GM23338 (cell line): ENCODE results near the gene PTPN5. TPM values are rescaled to one million over a fixed set of nuclear protein-coding genes. Genes with fewer than 3 reads are reported as not detected.

Experiments used
- ATAC-seq: fragments of 200-7000 bp; cut with Tn5 transposase; 3 replicates; pipeline ENCODE4 v1.9.1; 2020
- DNase-seq: peaks from one replicate; pipeline ENCODE4 v3.0.0-alpha.2; 2015; ENCODE audit warnings: low spot score
- H2AFZ ChIP-seq: fragments of 200-600 bp; sonication (generic); 2 replicates; pipeline ENCODE4 v1.8.0; 2016; ENCODE audit warnings: antibody characterized with exemption, mild to moderate bottlenecking, moderate library complexity
- H3F3A ChIP-seq: fragments of 200-600 bp; sonication (generic); replicated peaks from 2 replicates; pipeline ENCODE4 v1.8.0; 2017; ENCODE audit warnings: antibody characterized with exemption, mixed run types, low read depth
- H3K27ac ChIP-seq: fragments of 200-600 bp; sonication (generic); 2 replicates; pipeline ENCODE4 v1.6.1; 2016; ENCODE audit warnings: low read depth
- H3K27me3 ChIP-seq: fragments of 200-600 bp; sonication (generic); 2 replicates; pipeline ENCODE4 v1.8.0; 2016; ENCODE audit warnings: mild to moderate bottlenecking, mixed run types, moderate library complexity; ENCODE audit not compliant: insufficient read depth
- H3K36me3 ChIP-seq: fragments of 200-600 bp; sonication (generic); 2 replicates; pipeline ENCODE4 v1.8.0; 2016; ENCODE audit warnings: mild to moderate bottlenecking; ENCODE audit not compliant: insufficient read depth
- H3K4me1 ChIP-seq: fragments of 200-600 bp; sonication (generic); 2 replicates; pipeline ENCODE4 v1.8.0; 2016; ENCODE audit warnings: mild to moderate bottlenecking, moderate library complexity; ENCODE audit not compliant: insufficient read depth
- H3K4me2 ChIP-seq: fragments of 200-600 bp; sonication (generic); 2 replicates; pipeline ENCODE4 v1.7.1; 2017; ENCODE audit warnings: mixed run types
- H3K4me3 ChIP-seq: fragments of 200-600 bp; sonication (generic); 2 replicates; pipeline ENCODE4 v1.6.1; 2016; ENCODE audit warnings: mixed run types
- H3K79me2 ChIP-seq: fragments of 200-600 bp; sonication (generic); replicated peaks from 2 replicates; pipeline ENCODE4 v1.8.0; 2017; ENCODE audit warnings: mild to moderate bottlenecking; ENCODE audit not compliant: insufficient read depth
- H3K9me2 ChIP-seq: fragments of 200-600 bp; sonication (generic); 2 replicates; pipeline ENCODE4 v1.8.0; 2017; ENCODE audit not compliant: insufficient read depth
- H4K20me1 ChIP-seq: fragments of 200-600 bp; sonication (generic); replicated peaks from 2 replicates; pipeline ENCODE4 v1.8.0; 2017; ENCODE audit warnings: mild to moderate bottlenecking; ENCODE audit not compliant: insufficient read depth
- H3K27ac Mint-ChIP-seq: 2 replicates; pipeline ENCODE4 v1.8.0; 2020; ENCODE audit warnings: inconsistent platforms, mild to moderate bottlenecking, moderate library complexity, mixed read lengths
- H3K27me3 Mint-ChIP-seq: 3 replicates; pipeline ENCODE4 v1.8.0; 2022; ENCODE audit warnings: low read depth, mild to moderate bottlenecking, moderate library complexity, mixed read lengths, inconsistent platforms; ENCODE audit not compliant: insufficient read depth, poor library complexity
- H3K36me3 Mint-ChIP-seq: 3 replicates; pipeline ENCODE4 v1.8.0; 2021; ENCODE audit warnings: low read depth, mild to moderate bottlenecking, inconsistent platforms, moderate library complexity, mixed read lengths
- H3K4me1 Mint-ChIP-seq: 3 replicates; pipeline ENCODE4 v1.8.0; 2020; ENCODE audit warnings: mild to moderate bottlenecking, inconsistent platforms, mixed read lengths
- H3K4me3 Mint-ChIP-seq: 3 replicates; pipeline ENCODE4 v1.8.0; 2021; ENCODE audit warnings: moderate library complexity, mild to moderate bottlenecking, inconsistent platforms, mixed read lengths
- H3K9me3 Mint-ChIP-seq: 3 replicates; pipeline ENCODE4 v1.8.0; 2020; ENCODE audit warnings: moderate library complexity, mild to moderate bottlenecking, inconsistent platforms, mixed read lengths
- CREB1 ChIP-seq: fragments of 250-450 bp; sonication (Bioruptor Pico); IDR thresholded peaks from 2 replicates; pipeline ENCODE4 v1.5.0; 2020; ENCODE audit warnings: low read depth, mild to moderate bottlenecking, moderate library complexity
- EZH2 ChIP-seq: fragments of 200-600 bp; sonication (generic); IDR thresholded peaks from one replicate; pipeline ENCODE4 v1.8.0; 2017; ENCODE audit warnings: antibody characterized with exemption, mild to moderate bottlenecking, low read depth; ENCODE audit not compliant: unreplicated experiment
- EZH2phosphoT487 ChIP-seq: fragments of 200-600 bp; sonication (generic); IDR thresholded peaks from one replicate; pipeline ENCODE4 v1.8.1; 2018; ENCODE audit warnings: antibody characterized with exemption; ENCODE audit not compliant: unreplicated experiment
- JUNB ChIP-seq: IDR thresholded peaks from one replicate; pipeline ENCODE4 v1.6.1; 2016; ENCODE audit warnings: antibody characterized with exemption; ENCODE audit not compliant: unreplicated experiment
- NANOG ChIP-seq: IDR thresholded peaks from 2 replicates; pipeline ENCODE4 v1.6.1; 2016; ENCODE audit warnings: antibody characterized with exemption, borderline replicate concordance
- POLR2AphosphoS5 ChIP-seq: IDR thresholded peaks from 2 replicates; pipeline ENCODE4 v1.6.1; 2016; ENCODE audit warnings: antibody characterized with exemption, low read depth
- STAT1 ChIP-seq: IDR thresholded peaks from one replicate; pipeline ENCODE4 v1.6.1; 2016; ENCODE audit warnings: antibody characterized with exemption; ENCODE audit not compliant: unreplicated experiment
- ZNF114 ChIP-seq: fragments of 250-450 bp; sonication (Bioruptor Pico); IDR thresholded peaks from 2 replicates; pipeline ENCODE4 v1.5.0; 2020; ENCODE audit warnings: mild to moderate bottlenecking, moderate library complexity
- ZNF331 ChIP-seq: fragments of 250-450 bp; sonication (Bioruptor Pico); IDR thresholded peaks from 2 replicates; pipeline ENCODE4 v1.5.0; 2020; ENCODE audit warnings: low read depth, mild to moderate bottlenecking, moderate library complexity
- polyA plus RNA-seq: library from polyadenylated mRNA; unstranded; fragments of >200 nt; fragmentation: Nextera tagmentation; extraction: Ambion mirVana; gene quantifications from 2 replicates; pipeline ENCODE4 v1.2.1, GENCODE V29; 2016
- total RNA-seq: library from RNA; depleted of rRNA; stranded (reverse); fragments of >200 nt; shearing (Covaris generic); gene quantifications from 2 replicates; pipeline ENCODE4 v1.2.3, GENCODE V29; 2014
- TF ChIP-seq, protein P1 (sequence below), 2 experiments: fragments of 200-600 bp in 1 of 2; sonication (generic) in 1 of 2; conservative IDR thresholded peaks; 2 replicates each; pipeline versions ENCODE4 v1.5.1 to v1.6.1; 2016 to 2017; ENCODE audit warnings: antibody characterized with exemption in 2 of 2, low read depth in 2 of 2, mild to moderate bottlenecking in 2 of 2, moderate library complexity in 1 of 2
- TF ChIP-seq, protein P2 (sequence below): IDR thresholded peaks from 2 replicates; pipeline ENCODE4 v1.6.1; 2016; ENCODE audit warnings: antibody characterized with exemption
- TF ChIP-seq, protein P3 (sequence below): IDR thresholded peaks from one replicate; pipeline ENCODE4 v1.6.1; 2018; ENCODE audit warnings: antibody characterized with exemption; ENCODE audit not compliant: unreplicated experiment

Gene PTPN5
- total and polyA plus RNA-seq, 2 experiments from 2014 or later = 3.7 to 5.7 TPM

DNA sequence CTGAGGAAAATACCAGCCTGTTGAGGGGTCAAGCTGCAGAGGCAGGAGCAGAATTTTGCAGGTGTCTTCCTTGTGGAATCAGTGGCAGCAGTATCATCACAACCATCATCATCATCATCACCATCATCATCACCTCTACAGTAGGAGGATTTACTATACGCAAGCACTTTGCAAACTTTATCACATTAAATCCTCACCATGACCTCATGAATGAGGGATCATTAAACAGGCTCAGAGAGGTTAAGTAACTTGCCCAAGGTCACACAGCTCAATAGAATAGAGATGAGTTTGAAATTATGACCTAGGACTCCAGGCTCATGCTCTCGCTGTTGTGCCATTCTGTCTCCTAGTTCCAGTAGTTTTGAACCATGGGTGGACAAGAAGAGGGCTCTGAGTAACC is 25.6 kb downstream of the PTPN5 start:
- no peak overlapping the region for H2AFZ ChIP-seq
- no peak overlapping the region for H3K27ac ChIP-seq
- Mint-ChIP-seq H3K4me3 (no peak overlapping the region), H3K9me3 (no peaks in the 10 kb centered on the region), H3K4me1 (peaks cover 15% of the 10 kb centered on the region), H3K27me3 (peaks cover 8% of the 10 kb centered on the region), H3K36me3 (peaks cover 2% of the 10 kb centered on the region; the same call in 1 of the 3 replicates), H3K27ac (no peak overlapping the region)
- no peak overlapping the region for H3K4me2 ChIP-seq
- H3K4me1 ChIP-seq = peaks cover 10% of the 10 kb centered on the region; the same call in 1 of the 2 replicates
- TF ChIP-seq NANOG (no peak), POLR2AphosphoS5 (no peak)
- H4K20me1 ChIP-seq = no peaks in the 10 kb centered on the region
- no peaks in the 10 kb centered on the region for H3F3A ChIP-seq
- no peak overlapping the region for H3K4me3 ChIP-seq
- H3K36me3 ChIP-seq = no peaks in the 10 kb centered on the region
- no peaks in the 10 kb centered on the region for H3K9me2 ChIP-seq
- no peaks in the 10 kb centered on the region for H3K79me2 ChIP-seq
- ATAC-seq = no peak
- no peaks in the 10 kb centered on the region for H3K27me3 ChIP-seq
- no peak for DNase-seq

DNA sequence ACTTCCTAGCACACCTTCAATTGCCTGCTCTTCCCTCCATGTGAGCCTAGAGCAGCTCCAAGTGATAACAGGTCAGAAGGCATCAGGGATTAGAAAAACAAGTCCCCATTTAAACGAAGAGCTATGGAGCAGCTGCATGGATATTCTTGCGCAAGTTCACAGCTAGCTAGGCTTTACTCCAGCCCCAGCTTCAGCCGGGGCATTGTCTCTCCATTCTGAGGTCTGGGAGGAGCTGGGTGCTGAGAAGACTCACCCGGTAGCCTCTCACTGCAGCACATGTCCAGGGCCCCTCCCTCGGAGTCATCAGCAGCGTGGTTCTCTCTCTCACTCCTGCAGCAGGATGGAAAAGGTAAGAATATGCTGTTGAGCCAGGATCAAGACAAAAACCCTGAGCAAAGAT is 26.0 kb downstream of the PTPN5 start:
- Histone ChIP-seq H3K4me3 (no peak overlapping the region), H3K36me3 (no peaks in the 10 kb centered on the region), H3F3A (no peaks in the 10 kb centered on the region), H3K79me2 (no peaks in the 10 kb centered on the region), H3K27ac (no peak overlapping the region), H3K4me1 (peaks cover 10% of the 10 kb centered on the region; the same call in 1 of the 2 replicates), H3K9me2 (no peaks in the 10 kb centered on the region), H3K27me3 (no peaks in the 10 kb centered on the region), H4K20me1 (no peaks in the 10 kb centered on the region), H3K4me2 (no peak overlapping the region), H2AFZ (no peak overlapping the region)
- H3K9me3 Mint-ChIP-seq = no peaks in the 10 kb centered on the region
- peaks cover under 1% of the 10 kb centered on the region; the same call in 1 of the 3 replicates for H3K36me3 Mint-ChIP-seq
- DNase-seq (no peak), ATAC-seq (no peak)
- H3K4me1 Mint-ChIP-seq = peaks cover 13% of the 10 kb centered on the region
- no peak overlapping the region for H3K27ac Mint-ChIP-seq
- peaks cover 6% of the 10 kb centered on the region for H3K27me3 Mint-ChIP-seq
- H3K4me3 Mint-ChIP-seq = no peak overlapping the region
- TF ChIP-seq ZNF331 (CRISPR knock-in tag) = no peak
- TF ChIP-seq NANOG = no peak
- TF ChIP-seq EZH2phosphoT487 = no peak
- TF ChIP-seq, protein P1, sequence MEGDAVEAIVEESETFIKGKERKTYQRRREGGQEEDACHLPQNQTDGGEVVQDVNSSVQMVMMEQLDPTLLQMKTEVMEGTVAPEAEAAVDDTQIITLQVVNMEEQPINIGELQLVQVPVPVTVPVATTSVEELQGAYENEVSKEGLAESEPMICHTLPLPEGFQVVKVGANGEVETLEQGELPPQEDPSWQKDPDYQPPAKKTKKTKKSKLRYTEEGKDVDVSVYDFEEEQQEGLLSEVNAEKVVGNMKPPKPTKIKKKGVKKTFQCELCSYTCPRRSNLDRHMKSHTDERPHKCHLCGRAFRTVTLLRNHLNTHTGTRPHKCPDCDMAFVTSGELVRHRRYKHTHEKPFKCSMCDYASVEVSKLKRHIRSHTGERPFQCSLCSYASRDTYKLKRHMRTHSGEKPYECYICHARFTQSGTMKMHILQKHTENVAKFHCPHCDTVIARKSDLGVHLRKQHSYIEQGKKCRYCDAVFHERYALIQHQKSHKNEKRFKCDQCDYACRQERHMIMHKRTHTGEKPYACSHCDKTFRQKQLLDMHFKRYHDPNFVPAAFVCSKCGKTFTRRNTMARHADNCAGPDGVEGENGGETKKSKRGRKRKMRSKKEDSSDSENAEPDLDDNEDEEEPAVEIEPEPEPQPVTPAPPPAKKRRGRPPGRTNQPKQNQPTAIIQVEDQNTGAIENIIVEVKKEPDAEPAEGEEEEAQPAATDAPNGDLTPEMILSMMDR (conservative IDR thresholded peaks at IDR 0.05; ENCODE audit: low read depth in 2 of 2) = no peak
- TF ChIP-seq STAT1 = no peak
- TF ChIP-seq CREB1 = no peak
- TF ChIP-seq EZH2 = no peak
- TF ChIP-seq JUNB = no peak
- TF ChIP-seq, protein P2, sequence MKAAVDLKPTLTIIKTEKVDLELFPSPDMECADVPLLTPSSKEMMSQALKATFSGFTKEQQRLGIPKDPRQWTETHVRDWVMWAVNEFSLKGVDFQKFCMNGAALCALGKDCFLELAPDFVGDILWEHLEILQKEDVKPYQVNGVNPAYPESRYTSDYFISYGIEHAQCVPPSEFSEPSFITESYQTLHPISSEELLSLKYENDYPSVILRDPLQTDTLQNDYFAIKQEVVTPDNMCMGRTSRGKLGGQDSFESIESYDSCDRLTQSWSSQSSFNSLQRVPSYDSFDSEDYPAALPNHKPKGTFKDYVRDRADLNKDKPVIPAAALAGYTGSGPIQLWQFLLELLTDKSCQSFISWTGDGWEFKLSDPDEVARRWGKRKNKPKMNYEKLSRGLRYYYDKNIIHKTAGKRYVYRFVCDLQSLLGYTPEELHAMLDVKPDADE = no peak
- TF ChIP-seq, protein P3, sequence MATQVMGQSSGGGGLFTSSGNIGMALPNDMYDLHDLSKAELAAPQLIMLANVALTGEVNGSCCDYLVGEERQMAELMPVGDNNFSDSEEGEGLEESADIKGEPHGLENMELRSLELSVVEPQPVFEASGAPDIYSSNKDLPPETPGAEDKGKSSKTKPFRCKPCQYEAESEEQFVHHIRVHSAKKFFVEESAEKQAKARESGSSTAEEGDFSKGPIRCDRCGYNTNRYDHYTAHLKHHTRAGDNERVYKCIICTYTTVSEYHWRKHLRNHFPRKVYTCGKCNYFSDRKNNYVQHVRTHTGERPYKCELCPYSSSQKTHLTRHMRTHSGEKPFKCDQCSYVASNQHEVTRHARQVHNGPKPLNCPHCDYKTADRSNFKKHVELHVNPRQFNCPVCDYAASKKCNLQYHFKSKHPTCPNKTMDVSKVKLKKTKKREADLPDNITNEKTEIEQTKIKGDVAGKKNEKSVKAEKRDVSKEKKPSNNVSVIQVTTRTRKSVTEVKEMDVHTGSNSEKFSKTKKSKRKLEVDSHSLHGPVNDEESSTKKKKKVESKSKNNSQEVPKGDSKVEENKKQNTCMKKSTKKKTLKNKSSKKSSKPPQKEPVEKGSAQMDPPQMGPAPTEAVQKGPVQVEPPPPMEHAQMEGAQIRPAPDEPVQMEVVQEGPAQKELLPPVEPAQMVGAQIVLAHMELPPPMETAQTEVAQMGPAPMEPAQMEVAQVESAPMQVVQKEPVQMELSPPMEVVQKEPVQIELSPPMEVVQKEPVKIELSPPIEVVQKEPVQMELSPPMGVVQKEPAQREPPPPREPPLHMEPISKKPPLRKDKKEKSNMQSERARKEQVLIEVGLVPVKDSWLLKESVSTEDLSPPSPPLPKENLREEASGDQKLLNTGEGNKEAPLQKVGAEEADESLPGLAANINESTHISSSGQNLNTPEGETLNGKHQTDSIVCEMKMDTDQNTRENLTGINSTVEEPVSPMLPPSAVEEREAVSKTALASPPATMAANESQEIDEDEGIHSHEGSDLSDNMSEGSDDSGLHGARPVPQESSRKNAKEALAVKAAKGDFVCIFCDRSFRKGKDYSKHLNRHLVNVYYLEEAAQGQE = no peak
- TF ChIP-seq ZNF114 (CRISPR knock-in tag) = no peak
